ENCODE measurements around the gene TNFRSF19. TPM values are rescaled to one million over a fixed set of nuclear protein-coding genes. Genes with fewer than 3 reads are reported as not detected.

The TNFRSF19 gene
- total and polyA plus RNA-seq, 2 of the 4 experiments (the other 2 are of a cell fraction): 18.6 to 26.3 TPM

DNA sequence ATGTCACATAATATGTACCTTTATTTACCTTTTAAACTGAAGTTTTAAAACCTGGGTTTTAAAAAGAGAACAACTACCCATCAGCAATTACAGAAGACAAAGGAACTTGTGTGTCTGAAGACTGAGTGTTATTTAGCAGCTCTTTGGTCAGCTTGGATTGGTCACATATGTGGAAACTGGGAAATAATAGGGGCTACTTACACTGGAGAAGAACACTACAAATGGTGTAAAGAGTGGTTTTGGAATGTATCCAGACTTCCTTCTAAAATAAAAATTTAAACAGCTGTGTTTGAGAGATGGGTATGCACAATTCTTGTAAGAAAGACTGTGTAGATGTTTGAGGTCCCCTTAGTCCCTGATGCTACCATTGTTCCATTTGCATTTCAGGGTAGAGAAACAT is 13.3 kb downstream of the TNFRSF19 start:
- Histone ChIP-seq H2AK5ac (ENCODE audit: low read depth, low read length) (no peak overlapping the region), H3K23ac (ENCODE audit: low read depth, low read length) (no peak overlapping the region), H4K20me1 (ENCODE audit: insufficient read depth, low read length) (peaks cover 7% of the 10 kb centered on the region; the same call in 1 of the 2 replicates), H3K9me1 (ENCODE audit: insufficient read depth, low read length) (peaks cover 10% of the 10 kb centered on the region; the same call in 1 of the 2 replicates), H2AFZ (replicated peaks; ENCODE audit: low read length, poor library complexity) (no peak overlapping the region), H3K4me2 (ENCODE audit: low read depth, low read length) (no peak overlapping the region), H3K9me3 (ENCODE audit: control insufficient read depth, insufficient read depth, low read length) (no peaks in the 10 kb centered on the region), H4K8ac (ENCODE audit: low read depth in 2 of 2, low read length in 2 of 2) (no peak overlapping the region), H2BK20ac (ENCODE audit: low read depth, low read length) (no peak overlapping the region), H4K91ac (ENCODE audit: insufficient read depth, low read depth, low read length) (no peak overlapping the region), H3K4ac (ENCODE audit: low read depth, low read length) (no peak overlapping the region), H3K27me3 (ENCODE audit: control insufficient read depth, insufficient read depth, low read length) (no peaks in the 10 kb centered on the region), H2BK5ac (ENCODE audit: low read depth, low read length, poor library complexity, severe bottlenecking) (no peak overlapping the region), H3K9ac (ENCODE audit: low read depth, low read length) (no peak overlapping the region), H3K56ac (ENCODE audit: extremely low read depth, insufficient read depth, low read length) (no peak overlapping the region), H2BK15ac (ENCODE audit: low read depth, low read length) (no peak overlapping the region), H3K27ac (ENCODE audit: insufficient read depth, low read length) (no peak overlapping the region), H3K18ac (ENCODE audit: low read depth, low read length) (no peak overlapping the region), H3K14ac (replicated peaks; ENCODE audit: low read depth, low read length) (no peak overlapping the region), H3K36me3 (ENCODE audit: control insufficient read depth, insufficient read depth, low read length) (peaks cover 14% of the 10 kb centered on the region; the same call in 1 of the 2 replicates), H2BK120ac (ENCODE audit: low read depth, low read length) (no peak overlapping the region), H2AK9ac (replicated peaks; ENCODE audit: low read depth, low read length, poor library complexity) (no peak overlapping the region), H3K79me1 (ENCODE audit: low read depth in 1 of 2, low read length in 2 of 2) (peaks cover 20 to 45% of the 10 kb centered on the region in 2 experiments), H3K4me3 (ENCODE audit: insufficient read depth, low read depth, low read length) (no peak overlapping the region), H3K4me1 (ENCODE audit: control insufficient read depth, insufficient read depth, low read length) (peaks cover 5% of the 10 kb centered on the region), H4K5ac (ENCODE audit: low read depth, low read length) (no peak overlapping the region)
- ATAC-seq (ENCODE audit: low read depth) (no peak), DNase-seq (no peak)
- BruUV-seq (replicated peaks): no TSS peak
- ChIA-PET CTCF (no interaction called here), POLR2A (ENCODE audit: unreplicated experiment) (no interaction called here)
- intact Hi-C loops (cut with micrococcal nuclease) (no loop called here), in situ Hi-C loops (cut with MboI; ENCODE audit: low sequenced_read_pairs) (loop anchor here (10.0 kb wide), 1 partner anchor 281 kb away; no protein-coding TSS in a partner anchor), dilution Hi-C loops (cut with HindIII; ENCODE audit: low sequenced_read_pairs, unreplicated experiment) (no loop called here)
- TF ChIP-seq, protein P1, sequence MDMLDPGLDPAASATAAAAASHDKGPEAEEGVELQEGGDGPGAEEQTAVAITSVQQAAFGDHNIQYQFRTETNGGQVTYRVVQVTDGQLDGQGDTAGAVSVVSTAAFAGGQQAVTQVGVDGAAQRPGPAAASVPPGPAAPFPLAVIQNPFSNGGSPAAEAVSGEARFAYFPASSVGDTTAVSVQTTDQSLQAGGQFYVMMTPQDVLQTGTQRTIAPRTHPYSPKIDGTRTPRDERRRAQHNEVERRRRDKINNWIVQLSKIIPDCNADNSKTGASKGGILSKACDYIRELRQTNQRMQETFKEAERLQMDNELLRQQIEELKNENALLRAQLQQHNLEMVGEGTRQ (IDR thresholded peaks at IDR 0.05; ENCODE audit: low read depth, low read length): no peak
- TF ChIP-seq MXI1 (IDR thresholded peaks at IDR 0.05; ENCODE audit: borderline replicate concordance, low read depth, low read length) (no peak), RFX5 (IDR thresholded peaks at IDR 0.05; ENCODE audit: low read depth, low read length) (no peak), POLR2A (IDR thresholded peaks at IDR 0.05; ENCODE audit: low read depth, low read length) (no peak), RCOR1 (IDR thresholded peaks at IDR 0.05; ENCODE audit: insufficient replicate concordance, low read length) (no peak), RAD21 (IDR thresholded peaks at IDR 0.05; ENCODE audit: low read length) (no peak), NFE2L2 (IDR thresholded peaks at IDR 0.05; ENCODE audit: low read depth, low read length) (no peak), SMC3 (IDR thresholded peaks at IDR 0.05; ENCODE audit: low read depth, low read length) (no peak)
- TF ChIP-seq, protein P2, sequence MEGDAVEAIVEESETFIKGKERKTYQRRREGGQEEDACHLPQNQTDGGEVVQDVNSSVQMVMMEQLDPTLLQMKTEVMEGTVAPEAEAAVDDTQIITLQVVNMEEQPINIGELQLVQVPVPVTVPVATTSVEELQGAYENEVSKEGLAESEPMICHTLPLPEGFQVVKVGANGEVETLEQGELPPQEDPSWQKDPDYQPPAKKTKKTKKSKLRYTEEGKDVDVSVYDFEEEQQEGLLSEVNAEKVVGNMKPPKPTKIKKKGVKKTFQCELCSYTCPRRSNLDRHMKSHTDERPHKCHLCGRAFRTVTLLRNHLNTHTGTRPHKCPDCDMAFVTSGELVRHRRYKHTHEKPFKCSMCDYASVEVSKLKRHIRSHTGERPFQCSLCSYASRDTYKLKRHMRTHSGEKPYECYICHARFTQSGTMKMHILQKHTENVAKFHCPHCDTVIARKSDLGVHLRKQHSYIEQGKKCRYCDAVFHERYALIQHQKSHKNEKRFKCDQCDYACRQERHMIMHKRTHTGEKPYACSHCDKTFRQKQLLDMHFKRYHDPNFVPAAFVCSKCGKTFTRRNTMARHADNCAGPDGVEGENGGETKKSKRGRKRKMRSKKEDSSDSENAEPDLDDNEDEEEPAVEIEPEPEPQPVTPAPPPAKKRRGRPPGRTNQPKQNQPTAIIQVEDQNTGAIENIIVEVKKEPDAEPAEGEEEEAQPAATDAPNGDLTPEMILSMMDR (conservative IDR thresholded peaks at IDR 0.05; ENCODE audit: low read depth, low read length): no peak
- TF ChIP-seq, protein P3, sequence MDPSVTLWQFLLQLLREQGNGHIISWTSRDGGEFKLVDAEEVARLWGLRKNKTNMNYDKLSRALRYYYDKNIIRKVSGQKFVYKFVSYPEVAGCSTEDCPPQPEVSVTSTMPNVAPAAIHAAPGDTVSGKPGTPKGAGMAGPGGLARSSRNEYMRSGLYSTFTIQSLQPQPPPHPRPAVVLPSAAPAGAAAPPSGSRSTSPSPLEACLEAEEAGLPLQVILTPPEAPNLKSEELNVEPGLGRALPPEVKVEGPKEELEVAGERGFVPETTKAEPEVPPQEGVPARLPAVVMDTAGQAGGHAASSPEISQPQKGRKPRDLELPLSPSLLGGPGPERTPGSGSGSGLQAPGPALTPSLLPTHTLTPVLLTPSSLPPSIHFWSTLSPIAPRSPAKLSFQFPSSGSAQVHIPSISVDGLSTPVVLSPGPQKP (IDR thresholded peaks at IDR 0.05; ENCODE audit: borderline replicate concordance, low read depth, low read length): no peak

Measured in IMR-90 (cell line).